Thyroid gland (tissue), 4 donors: ENCODE results near the gene GLCCI1.

Experiments used
- CTCF ChIP-seq, 6 experiments: fragments of 200-600 bp in 3 of 6; fragments of 450-650 bp in 3 of 6; sonication (generic) in 3 of 6; IDR thresholded peaks; one replicate each; pipeline ENCODE4 v1.5.1; 2016 to 2019; ENCODE audit warnings: antibody characterized with exemption in 6 of 6, mild to moderate bottlenecking in 2 of 6, inconsistent platforms in 1 of 6, moderate library complexity in 1 of 6
- POLR2A ChIP-seq, 2 donors: fragments of 450-650 bp; IDR thresholded peaks; one replicate each; pipeline ENCODE4 v1.6.1; 2017; ENCODE audit warnings: antibody characterized with exemption in 2 of 2, mild to moderate bottlenecking in 2 of 2, moderate library complexity in 1 of 2

- TF ChIP-seq CTCF (IDR thresholded peaks at IDR 0.05): no peak
- TF ChIP-seq POLR2A (IDR thresholded peaks at IDR 0.05): no peak
Measured at GRCh38 chr7:8131694-8132605, 163.4 kb downstream of the GLCCI1 start.
